ENCODE data around the gene GEMIN4. TPM values are rescaled to one million over a fixed set of nuclear protein-coding genes. Genes with fewer than 3 reads are reported as not detected.

Gene GEMIN4
- total RNA-seq, 1 donor from 2014 or later, result 22.3 TPM

DNA sequence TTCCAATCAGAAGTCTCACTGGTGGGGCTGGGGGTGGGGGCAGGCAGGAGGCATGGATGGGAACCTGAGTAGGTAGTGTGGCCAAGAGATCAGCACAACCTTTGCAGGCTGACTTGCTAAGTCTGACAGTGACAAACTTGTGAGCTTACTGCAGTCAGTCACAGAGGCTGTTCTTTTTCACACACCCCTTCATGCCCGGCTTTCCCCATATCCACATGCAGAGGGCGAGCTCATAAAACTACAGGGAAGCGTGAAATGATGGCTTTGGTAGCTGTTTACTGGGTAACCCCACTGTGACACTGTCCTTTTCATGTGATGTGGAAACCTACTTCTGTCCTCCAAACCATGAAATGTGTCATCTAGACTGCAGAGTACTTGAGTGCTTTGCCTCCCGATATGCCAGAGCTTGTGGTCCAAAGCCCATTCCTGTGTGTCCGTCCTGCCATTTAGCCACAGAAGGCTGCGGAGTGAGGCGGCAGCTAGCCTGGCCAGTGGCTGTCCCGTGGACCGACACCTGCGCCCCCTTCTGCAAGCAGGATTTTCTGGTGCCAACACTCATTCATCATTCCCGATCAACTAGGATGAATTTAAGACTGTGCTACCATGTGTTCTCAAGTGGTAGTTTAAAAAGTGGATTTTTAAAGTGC lies 9.8 kb downstream of the GEMIN4 start:
- H3K27me3 ChIP-seq, result no peaks in the 10 kb centered on the region
- intact Hi-C loops (cut with DNase I), result no loop called here
- no peak for DNase-seq (ENCODE audit: extremely low spot score in 2 of 2)
- H3K4me1 ChIP-seq, result no peaks in the 10 kb centered on the region
- no peak overlapping the region for H3K27ac ChIP-seq
- TF ChIP-seq POLR2AphosphoS5 (IDR thresholded peaks at IDR 0.05; ENCODE audit: insufficient read depth in 1 of 2, low read depth in 1 of 2) (no peak), POLR2A (IDR thresholded peaks at IDR 0.05) (no peak)
- TF ChIP-seq, protein P1, sequence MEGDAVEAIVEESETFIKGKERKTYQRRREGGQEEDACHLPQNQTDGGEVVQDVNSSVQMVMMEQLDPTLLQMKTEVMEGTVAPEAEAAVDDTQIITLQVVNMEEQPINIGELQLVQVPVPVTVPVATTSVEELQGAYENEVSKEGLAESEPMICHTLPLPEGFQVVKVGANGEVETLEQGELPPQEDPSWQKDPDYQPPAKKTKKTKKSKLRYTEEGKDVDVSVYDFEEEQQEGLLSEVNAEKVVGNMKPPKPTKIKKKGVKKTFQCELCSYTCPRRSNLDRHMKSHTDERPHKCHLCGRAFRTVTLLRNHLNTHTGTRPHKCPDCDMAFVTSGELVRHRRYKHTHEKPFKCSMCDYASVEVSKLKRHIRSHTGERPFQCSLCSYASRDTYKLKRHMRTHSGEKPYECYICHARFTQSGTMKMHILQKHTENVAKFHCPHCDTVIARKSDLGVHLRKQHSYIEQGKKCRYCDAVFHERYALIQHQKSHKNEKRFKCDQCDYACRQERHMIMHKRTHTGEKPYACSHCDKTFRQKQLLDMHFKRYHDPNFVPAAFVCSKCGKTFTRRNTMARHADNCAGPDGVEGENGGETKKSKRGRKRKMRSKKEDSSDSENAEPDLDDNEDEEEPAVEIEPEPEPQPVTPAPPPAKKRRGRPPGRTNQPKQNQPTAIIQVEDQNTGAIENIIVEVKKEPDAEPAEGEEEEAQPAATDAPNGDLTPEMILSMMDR (IDR thresholded peaks at IDR 0.05), result no peak
- H3K36me3 ChIP-seq, result peaks cover 0 to 64% of the 10 kb centered on the region in 2 donors
- H3K4me3 ChIP-seq, result no peak overlapping the region
- H3K9me3 ChIP-seq, result no peaks in the 10 kb centered on the region

DNA sequence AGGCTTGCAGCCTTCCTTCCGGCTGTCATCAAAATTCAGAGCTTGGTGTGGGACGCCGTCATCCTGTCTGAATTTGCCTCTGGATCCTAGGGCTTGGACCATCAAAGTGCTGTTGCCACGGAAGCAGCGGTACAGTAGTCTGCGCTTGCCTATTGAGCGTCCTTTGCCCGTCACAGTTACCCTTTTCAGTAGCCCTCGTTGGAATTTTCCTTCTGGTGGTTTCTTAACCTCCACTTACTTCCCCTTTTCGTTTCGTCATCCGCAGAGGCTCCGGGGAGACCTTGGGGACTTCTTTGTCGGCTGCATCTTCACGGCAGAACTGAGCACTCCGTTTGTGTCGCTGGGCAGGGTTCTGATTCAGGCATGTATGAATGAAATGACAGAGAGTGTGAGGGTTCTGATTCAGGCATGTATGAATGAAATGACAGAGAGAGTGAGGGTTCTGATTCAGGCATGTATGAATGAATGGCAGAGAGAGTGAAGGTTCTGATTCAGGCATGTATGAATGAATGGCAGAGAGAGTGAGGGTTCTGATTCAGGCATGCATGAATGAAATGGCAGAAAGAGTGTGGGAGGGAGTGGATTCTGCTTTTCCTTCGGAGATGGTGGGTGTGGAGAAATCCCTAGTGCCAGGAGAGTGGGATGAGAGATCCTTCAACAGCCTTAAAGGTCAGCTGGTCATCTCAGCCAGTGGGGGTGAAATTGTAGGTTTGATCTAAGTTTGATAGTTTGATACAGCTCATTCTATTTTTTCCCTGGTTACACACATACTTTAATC lies 11.6 kb downstream of the GEMIN4 start:
- no peaks in the 10 kb centered on the region for H3K27me3 ChIP-seq
- H3K4me1 ChIP-seq, result no peaks in the 10 kb centered on the region
- no peak overlapping the region for H3K27ac ChIP-seq
- H3K4me3 ChIP-seq, result no peak overlapping the region
- DNase-seq (ENCODE audit: extremely low spot score in 2 of 2), result no peak
- H3K9me3 ChIP-seq, result no peaks in the 10 kb centered on the region
- peaks cover 0 to 45% of the 10 kb centered on the region in 2 donors for H3K36me3 ChIP-seq
- TF ChIP-seq POLR2A (IDR thresholded peaks at IDR 0.05) (no peak), POLR2AphosphoS5 (IDR thresholded peaks at IDR 0.05; ENCODE audit: insufficient read depth in 1 of 2, low read depth in 1 of 2) (no peak)
- intact Hi-C loops (cut with DNase I), result no loop called here

DNA sequence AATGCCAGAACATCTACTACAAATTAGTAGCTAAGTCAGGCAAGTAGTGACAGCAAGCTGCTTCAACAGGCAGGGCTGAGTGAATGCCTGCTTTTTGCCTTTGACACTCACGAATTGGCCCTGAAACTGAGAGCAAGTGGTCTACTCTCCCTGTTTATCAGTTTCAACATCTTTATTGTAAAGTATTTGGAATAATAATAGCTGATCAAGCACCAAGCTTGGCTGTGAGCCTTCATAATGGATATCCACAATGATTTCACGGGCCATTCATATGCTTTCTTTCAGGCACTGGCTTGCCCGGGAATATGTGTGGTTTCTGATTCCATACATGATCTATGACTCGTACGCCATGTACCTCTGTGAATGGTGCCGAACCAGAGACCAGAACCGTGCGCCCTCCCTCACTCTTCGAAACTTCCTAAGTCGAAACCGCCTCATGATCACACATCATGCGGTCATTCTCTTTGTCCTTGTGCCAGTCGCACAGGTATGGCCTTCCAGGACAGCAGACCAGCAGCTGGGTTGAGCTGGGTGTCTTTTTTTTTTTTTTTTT lies 14.4 kb downstream of the GEMIN4 start:
- peaks cover 0 to 29% of the 10 kb centered on the region in 2 donors for H3K36me3 ChIP-seq
- no peak overlapping the region for H3K27ac ChIP-seq
- intact Hi-C loops (cut with DNase I), result no loop called here
- H3K27me3 ChIP-seq, result no peaks in the 10 kb centered on the region
- DNase-seq (ENCODE audit: extremely low spot score in 2 of 2), result no peak
- peaks cover 19% of the 10 kb centered on the region for H3K4me1 ChIP-seq
- TF ChIP-seq POLR2A (IDR thresholded peaks at IDR 0.05) (no peak), POLR2AphosphoS5 (IDR thresholded peaks at IDR 0.05; ENCODE audit: insufficient read depth in 1 of 2, low read depth in 1 of 2) (no peak)
- TF ChIP-seq, protein P1 (IDR thresholded peaks at IDR 0.05), result no peak
- no peak overlapping the region for H3K4me3 ChIP-seq
- H3K9me3 ChIP-seq, result no peaks in the 10 kb centered on the region

DNA sequence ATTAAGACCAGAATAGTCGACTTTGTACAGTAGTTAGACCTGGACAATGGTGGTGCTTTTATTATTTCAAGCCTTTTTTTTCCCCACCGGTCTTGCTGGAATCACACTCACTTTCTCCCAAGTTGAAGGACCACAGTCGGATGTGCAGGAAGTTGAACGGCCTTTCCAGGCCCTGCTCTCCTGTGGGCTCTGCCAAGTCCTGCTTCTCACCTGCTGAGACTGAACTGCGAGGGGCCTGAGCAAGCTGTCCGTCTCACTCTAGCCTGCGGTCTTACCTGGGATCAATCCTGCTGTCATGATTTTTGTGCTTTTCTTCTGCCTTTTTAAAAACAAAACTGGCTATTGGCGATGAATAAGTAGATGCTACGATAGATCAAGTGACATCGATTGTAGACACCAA lies 18.3 kb downstream of the GEMIN4 start:
- Histone ChIP-seq H3K4me1 (peaks cover 48% of the 10 kb centered on the region), H3K27ac (no peak overlapping the region)

More for the DNA sequence above, 18.3 kb downstream of the GEMIN4 start:
- peak overlapping the region in 1 of 2 donors; percentile 66 for H3K4me3 ChIP-seq
- DNase-seq (ENCODE audit: extremely low spot score in 2 of 2), result no peak
- H3K27me3 ChIP-seq, result no peaks in the 10 kb centered on the region
- no peaks in the 10 kb centered on the region for H3K9me3 ChIP-seq
- intact Hi-C loops (cut with DNase I), result no loop called here
- peaks cover 0 to 6% of the 10 kb centered on the region in 2 donors for H3K36me3 ChIP-seq
- no peak for TF ChIP-seq POLR2AphosphoS5 (IDR thresholded peaks at IDR 0.05; ENCODE audit: insufficient read depth in 1 of 2, low read depth in 1 of 2)
- no peak for TF ChIP-seq POLR2A (IDR thresholded peaks at IDR 0.05)
- TF ChIP-seq, protein P1 (IDR thresholded peaks at IDR 0.05), result no peak

All from vagina (tissue), 2 donors.